Measurements from ENCODE around the gene CCDC149. TPM values are rescaled to one million over a fixed set of nuclear protein-coding genes. Genes with fewer than 3 reads are reported as not detected.

Gene CCDC149
- total and polyA plus RNA-seq, 2 donors (not counting 1 experiment from before 2014, with no cell fraction given), result not detected

DNA sequence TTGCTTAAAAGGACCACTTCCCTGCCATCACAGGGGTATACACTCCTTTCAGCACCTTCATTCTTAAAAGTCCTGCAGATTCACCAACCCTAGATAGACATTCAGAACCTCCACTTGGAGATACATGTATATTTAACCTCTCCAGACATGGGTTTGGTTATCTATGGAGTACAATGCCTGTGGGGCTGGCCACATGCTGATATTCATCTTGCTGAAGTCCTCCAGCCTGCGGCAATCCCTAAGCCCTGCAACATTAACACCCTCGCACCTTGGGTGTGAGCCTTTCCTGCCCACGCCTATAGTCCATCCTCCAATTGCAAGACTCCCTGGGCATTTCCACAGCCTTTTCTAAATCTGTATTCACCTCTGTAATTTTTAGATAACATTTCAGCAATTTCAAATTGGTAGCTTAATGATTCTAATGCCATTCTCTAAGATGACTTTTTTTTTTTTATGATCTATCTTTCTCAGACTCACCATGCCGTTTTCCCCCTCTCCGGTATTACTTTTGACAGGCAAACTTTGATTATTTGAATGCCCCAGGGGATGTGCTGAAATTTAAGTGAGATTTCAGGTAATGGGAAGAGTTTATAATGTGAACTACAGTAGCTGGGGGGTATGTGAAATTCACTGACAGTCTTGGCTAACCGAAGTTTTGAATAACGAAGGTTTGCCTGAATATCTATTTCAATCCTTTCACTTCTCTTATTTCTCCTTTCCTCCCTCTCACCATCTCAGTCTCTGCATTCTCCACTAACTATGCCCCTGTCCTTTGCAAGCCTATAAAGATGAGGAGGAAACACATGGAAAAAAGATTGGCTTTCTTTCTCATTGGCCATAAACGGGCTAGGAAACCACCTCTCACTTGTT, 24.1 kb downstream of the CCDC149 start:
- Histone ChIP-seq H3K9ac (ENCODE audit: low read length) (no peak overlapping the region), H3K27ac (ENCODE audit: low read length in 2 of 2) (no peak overlapping the region), H3K36me3 (replicated peaks in 1 of 2; ENCODE audit: control extremely low read depth in 1 of 2, control insufficient read depth in 1 of 2, extremely low read depth in 1 of 2, insufficient read depth in 2 of 2, low read length in 1 of 2) (no peaks in the 10 kb centered on the region), H3K27me3 (replicated peaks in 1 of 4; ENCODE audit: control extremely low read depth in 1 of 4, control insufficient read depth in 3 of 4, insufficient read depth in 4 of 4, low read length in 3 of 4) (no peaks in the 10 kb centered on the region), H4K20me1 (ENCODE audit: control insufficient read depth, insufficient read depth, low read length, poor library complexity, severe bottlenecking) (no peaks in the 10 kb centered on the region), H3K4me2 (replicated peaks; ENCODE audit: low read depth, low read length, poor library complexity, severe bottlenecking) (no peak overlapping the region), H3K79me2 (ENCODE audit: control insufficient read depth, insufficient read depth, low read length) (no peaks in the 10 kb centered on the region), H3K4me1 (ENCODE audit: control insufficient read depth in 2 of 2, insufficient read depth in 2 of 2, low read length in 2 of 2) (no peaks in the 10 kb centered on the region), H3K4me3 (ENCODE audit: control extremely low read depth in 1 of 5, extremely low read depth in 1 of 5, insufficient read depth in 1 of 5, low read depth in 2 of 5, low read length in 4 of 5) (no peak overlapping the region), H2AFZ (ENCODE audit: insufficient read depth, low read depth, low read length, poor library complexity, severe bottlenecking) (no peak overlapping the region), H3K9me3 (ENCODE audit: control extremely low read depth in 1 of 3, control insufficient read depth in 2 of 3, insufficient read depth in 1 of 3, low read length in 2 of 3) (no peaks in the 10 kb centered on the region)
- TF ChIP-seq, protein P1, sequence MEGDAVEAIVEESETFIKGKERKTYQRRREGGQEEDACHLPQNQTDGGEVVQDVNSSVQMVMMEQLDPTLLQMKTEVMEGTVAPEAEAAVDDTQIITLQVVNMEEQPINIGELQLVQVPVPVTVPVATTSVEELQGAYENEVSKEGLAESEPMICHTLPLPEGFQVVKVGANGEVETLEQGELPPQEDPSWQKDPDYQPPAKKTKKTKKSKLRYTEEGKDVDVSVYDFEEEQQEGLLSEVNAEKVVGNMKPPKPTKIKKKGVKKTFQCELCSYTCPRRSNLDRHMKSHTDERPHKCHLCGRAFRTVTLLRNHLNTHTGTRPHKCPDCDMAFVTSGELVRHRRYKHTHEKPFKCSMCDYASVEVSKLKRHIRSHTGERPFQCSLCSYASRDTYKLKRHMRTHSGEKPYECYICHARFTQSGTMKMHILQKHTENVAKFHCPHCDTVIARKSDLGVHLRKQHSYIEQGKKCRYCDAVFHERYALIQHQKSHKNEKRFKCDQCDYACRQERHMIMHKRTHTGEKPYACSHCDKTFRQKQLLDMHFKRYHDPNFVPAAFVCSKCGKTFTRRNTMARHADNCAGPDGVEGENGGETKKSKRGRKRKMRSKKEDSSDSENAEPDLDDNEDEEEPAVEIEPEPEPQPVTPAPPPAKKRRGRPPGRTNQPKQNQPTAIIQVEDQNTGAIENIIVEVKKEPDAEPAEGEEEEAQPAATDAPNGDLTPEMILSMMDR (IDR thresholded peaks at IDR 0.05), result no peak
- TF ChIP-seq EZH2 (IDR thresholded peaks at IDR 0.05; ENCODE audit: borderline replicate concordance, insufficient read depth, low read depth, low read length, poor library complexity, severe bottlenecking), result no peak
- no peak overlapping the region for H3K4me3 Mint-ChIP-seq
- ChIA-PET POLR2A (no interaction called here), CTCF (no interaction called here)
- intact Hi-C loops (cut with micrococcal nuclease), result no loop called here
- ATAC-seq (ENCODE audit: low read depth), result no peak
- H3K27me3 Mint-ChIP-seq, result peaks cover 5% of the 10 kb centered on the region
- no peak for DNase-seq
- H3K9me3 Mint-ChIP-seq (ENCODE audit: insufficient read depth), result no peaks in the 10 kb centered on the region
- WGBS (ENCODE audit: insufficient coverage), result 100% methylated on average over 2 of the region's 8 CpGs
- no peak overlapping the region for H3K27ac Mint-ChIP-seq
- H3K4me1 Mint-ChIP-seq, result no peaks in the 10 kb centered on the region

DNA sequence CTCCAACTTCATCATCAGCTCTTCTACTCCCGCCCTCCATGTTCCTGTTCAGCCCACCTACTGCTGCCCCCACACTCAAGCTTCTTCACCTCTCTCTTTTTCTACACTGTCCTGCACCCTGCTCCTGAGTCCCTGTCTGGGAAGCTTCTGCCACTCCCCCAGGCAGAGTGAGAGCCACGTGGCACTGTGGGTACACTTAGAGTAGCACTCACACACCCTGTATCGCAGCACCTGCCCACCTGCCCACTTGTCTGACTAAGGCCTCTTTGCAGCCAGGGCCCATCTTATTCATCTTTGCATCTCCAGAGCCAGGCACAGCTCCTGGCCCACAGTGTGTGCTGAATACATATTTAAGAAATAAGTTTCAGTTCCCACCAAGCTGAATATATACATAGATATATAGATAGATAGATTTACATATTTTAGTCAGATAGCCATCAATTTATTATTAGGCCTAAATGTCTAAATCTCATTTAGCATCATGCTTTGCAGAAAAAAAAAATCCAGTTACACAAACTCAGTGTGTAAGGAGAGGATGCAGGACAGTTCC, 24.9 kb downstream of the CCDC149 start:
- ChIA-PET POLR2A (no interaction called here), CTCF (no interaction called here)
- no peaks in the 10 kb centered on the region for H3K9me3 Mint-ChIP-seq (ENCODE audit: insufficient read depth)
- DNase-seq, result no peak
- H3K36me3 ChIP-seq (replicated peaks in 1 of 2; ENCODE audit: control extremely low read depth in 1 of 2, control insufficient read depth in 1 of 2, extremely low read depth in 1 of 2, insufficient read depth in 2 of 2, low read length in 1 of 2), result no peaks in the 10 kb centered on the region
- H3K27ac Mint-ChIP-seq, result no peak overlapping the region
- no peaks in the 10 kb centered on the region for H3K79me2 ChIP-seq (ENCODE audit: control insufficient read depth, insufficient read depth, low read length)
- H3K27me3 Mint-ChIP-seq, result peaks cover 5% of the 10 kb centered on the region
- no peaks in the 10 kb centered on the region for H3K27me3 ChIP-seq (replicated peaks in 1 of 4; ENCODE audit: control extremely low read depth in 1 of 4, control insufficient read depth in 3 of 4, insufficient read depth in 4 of 4, low read length in 3 of 4)
- H3K4me1 ChIP-seq (ENCODE audit: control insufficient read depth in 2 of 2, insufficient read depth in 2 of 2, low read length in 2 of 2), result no peaks in the 10 kb centered on the region
- intact Hi-C loops (cut with micrococcal nuclease), result no loop called here
- no peaks in the 10 kb centered on the region for H4K20me1 ChIP-seq (ENCODE audit: control insufficient read depth, insufficient read depth, low read length, poor library complexity, severe bottlenecking)
- H3K27ac ChIP-seq (ENCODE audit: low read length in 2 of 2), result no peak overlapping the region
- 81% methylated on average over 3 of the region's 3 CpGs for WGBS (ENCODE audit: insufficient coverage)
- ATAC-seq (ENCODE audit: low read depth), result no peak
- no peak overlapping the region for H3K4me3 ChIP-seq (ENCODE audit: control extremely low read depth in 1 of 5, extremely low read depth in 1 of 5, insufficient read depth in 1 of 5, low read depth in 2 of 5, low read length in 4 of 5)
- H3K9ac ChIP-seq (ENCODE audit: low read length), result no peak overlapping the region
- H2AFZ ChIP-seq (ENCODE audit: insufficient read depth, low read depth, low read length, poor library complexity, severe bottlenecking), result no peak overlapping the region
- TF ChIP-seq, protein P1 (IDR thresholded peaks at IDR 0.05), result no peak
- no peak for TF ChIP-seq EZH2 (IDR thresholded peaks at IDR 0.05; ENCODE audit: borderline replicate concordance, insufficient read depth, low read depth, low read length, poor library complexity, severe bottlenecking)
- no peaks in the 10 kb centered on the region for H3K4me1 Mint-ChIP-seq
- H3K4me2 ChIP-seq (replicated peaks; ENCODE audit: low read depth, low read length, poor library complexity, severe bottlenecking), result no peak overlapping the region
- no peak overlapping the region for H3K4me3 Mint-ChIP-seq
- no peaks in the 10 kb centered on the region for H3K9me3 ChIP-seq (ENCODE audit: control extremely low read depth in 1 of 3, control insufficient read depth in 2 of 3, insufficient read depth in 1 of 3, low read length in 2 of 3)
